Left cardiac atrium (tissue), 4 donors: Measurements from ENCODE around the gene CORO1C. TPM values are rescaled to one million over a fixed set of nuclear protein-coding genes. Genes with fewer than 3 reads are reported as not detected.

ENCODE experiments used
- ATAC-seq, 2 donors: fragments of 200-7000 bp; cut with Tn5 transposase; one replicate each; pipeline ENCODE4 v1.9.1; 2020; ENCODE audit warnings: mild to moderate bottlenecking in 2 of 2, moderate library complexity in 2 of 2
- DNase-seq: peaks from one replicate; pipeline ENCODE4 v3.0.0-alpha.2; 2020
- intact Hi-C, 2 donors: fragments of 100-400 bp; cut with DNase I; formaldehyde crosslinking; loops; one replicate each; pipeline versions ENCODE4 v1.14.1 to v1.15.1; 2022 to 2023
- total RNA-seq, 2 donors: library from RNA; stranded (reverse); fragmentation: NEBNext Ultra II Directional; extraction: Animal tissue kit (Norgen Biotek cat#: 25700); gene quantifications; one replicate each; pipeline ENCODE4 v1.2.1, GENCODE V29; 2021
- donor health status: DM: no; HTN: yes; CAD: no.
- donor health status: DM: no; HTN: yes; CAD: no; lungs with severe emphysema.
- donor health status: DM: yes; HTN: yes; CAD: no.
- donor health status: Dilated cardiomyopathy.

CORO1C gene
- total RNA-seq, 2 donors from 2014 or later: 95.0 to 109 TPM

DNA sequence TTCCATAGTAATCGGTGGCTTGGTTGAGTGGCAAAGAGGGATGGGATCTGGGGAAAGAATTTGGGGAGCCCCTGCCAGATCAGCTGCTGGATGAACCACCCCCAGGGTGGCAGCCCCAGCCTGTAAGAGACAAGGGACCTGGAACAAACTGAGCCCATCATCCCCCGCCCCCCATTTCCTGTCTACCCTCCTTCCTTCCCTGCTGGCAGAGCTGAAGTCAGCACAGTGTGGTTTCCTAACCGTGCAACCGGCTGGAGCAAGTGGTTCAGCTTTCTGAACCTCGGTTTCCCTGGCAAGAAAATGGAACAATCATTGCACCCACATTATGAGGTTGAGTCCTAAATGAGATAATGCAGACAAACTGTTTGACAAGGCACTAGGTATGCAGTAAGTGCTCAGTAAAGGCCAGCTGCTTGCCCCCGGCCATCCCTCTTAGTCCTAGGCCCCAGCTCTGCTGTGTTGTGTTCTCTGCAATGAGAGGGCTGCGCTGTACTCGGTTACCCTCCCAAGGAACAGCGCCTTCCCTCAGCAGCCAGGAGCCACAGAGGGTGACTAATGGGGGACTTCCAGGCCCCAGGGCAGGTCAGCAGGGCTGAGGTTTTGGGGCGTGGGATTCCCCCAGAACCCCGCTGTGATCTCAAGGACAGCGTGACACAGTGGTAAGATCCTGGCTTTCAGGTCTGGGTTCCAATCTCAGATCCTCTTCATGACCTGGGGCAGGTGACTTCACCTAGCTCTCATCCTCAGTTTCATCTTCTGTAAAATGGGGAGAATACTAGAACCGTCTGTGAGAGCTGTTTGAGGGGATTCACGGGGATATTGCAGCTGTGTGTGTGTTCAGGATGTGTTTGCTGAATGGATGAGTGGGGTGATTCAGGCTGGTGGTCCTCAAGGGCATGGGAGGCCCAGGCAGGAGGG lies 114.1 kb downstream of the CORO1C start:
- ATAC-seq: peak in 1 of 2 donors; percentile 35
- intact Hi-C loops: loop anchor here in 1 of 2 donors (5.0 kb wide), 1 partner anchor 50 kb away; no protein-coding TSS in a partner anchor
- peak; percentile 46 for DNase-seq

DNA sequence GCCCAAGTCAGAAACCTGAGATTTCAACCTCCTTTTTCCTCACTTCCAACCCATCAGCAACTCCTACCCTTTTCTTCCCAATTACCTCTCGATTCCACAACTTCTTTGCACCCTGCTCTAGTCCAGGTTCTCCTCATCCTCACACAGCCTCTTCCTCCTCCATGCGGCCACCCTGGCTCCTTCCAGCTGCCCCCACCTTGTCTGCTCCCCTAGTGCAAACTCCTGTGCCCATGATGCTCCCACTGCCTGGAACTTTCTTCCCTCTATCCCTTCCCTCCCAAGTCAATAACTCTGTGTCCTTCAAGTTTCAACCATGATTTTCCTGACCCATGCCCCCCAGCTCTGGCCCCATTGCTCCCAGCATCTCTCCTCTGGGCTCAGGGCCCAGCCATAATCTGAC lies 115.0 kb downstream of the CORO1C start:
- DNase-seq (no peak), ATAC-seq (no peak)
- intact Hi-C loops: loop anchor here in 1 of 2 donors (5.0 kb wide), 1 partner anchor 49 kb away; no protein-coding TSS in a partner anchor

DNA sequence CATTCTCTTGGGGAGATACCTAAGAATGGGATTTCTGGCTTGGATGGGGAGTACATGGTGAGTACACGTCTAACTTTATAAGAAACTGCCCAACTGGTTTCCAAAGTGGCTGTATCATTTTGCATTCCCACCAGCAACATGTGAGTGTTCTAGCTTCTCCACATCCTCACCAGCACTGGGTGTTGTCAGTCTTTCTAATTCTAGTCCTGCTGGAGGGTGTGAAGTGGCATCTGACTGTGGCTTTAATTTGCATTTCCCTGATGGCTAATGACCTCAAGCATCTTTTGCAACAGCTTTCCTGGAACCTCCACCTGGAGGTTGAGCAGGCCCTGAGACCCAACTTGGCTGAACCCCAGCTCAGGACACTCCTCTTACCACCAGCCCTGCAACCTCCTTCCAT lies 115.4 kb downstream of the CORO1C start:
- intact Hi-C loops: loop anchor here in 1 of 2 donors (5.0 kb wide), 1 partner anchor 49 kb away; no protein-coding TSS in a partner anchor

DNA sequence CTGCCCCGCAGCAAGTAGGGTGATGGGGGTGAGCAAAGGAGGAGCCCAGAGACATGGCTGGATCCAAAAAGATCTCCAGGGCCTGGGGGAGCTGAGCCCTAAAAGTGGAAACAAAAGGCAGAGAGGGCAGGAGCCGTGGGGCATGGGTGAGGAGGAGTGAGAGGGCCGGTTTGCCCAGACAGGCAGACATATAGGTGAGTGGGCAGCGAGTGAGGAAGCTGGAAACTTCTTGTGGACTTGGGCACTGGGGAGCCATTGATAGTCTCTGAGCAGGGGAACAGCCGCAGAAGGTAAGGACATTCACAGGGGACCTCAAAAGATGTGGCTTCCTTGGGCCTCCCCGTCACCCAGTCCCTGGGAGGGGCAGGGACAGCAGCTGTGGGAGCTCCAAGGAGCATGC lies 116.7 kb downstream of the CORO1C start:
- ATAC-seq: no peak
- intact Hi-C loops: loop anchor here in 1 of 2 donors (5.0 kb wide), 1 partner anchor 47 kb away; no protein-coding TSS in a partner anchor

More for the DNA sequence above, 115.4 kb downstream of the CORO1C start:
- no peak for DNase-seq
- ATAC-seq: no peak

GRCh38 chr12:108614041-108614440 lies 117.3 kb downstream of the CORO1C start:
- DNase-seq: no peak
- intact Hi-C loops: no loop called here
- no peak for ATAC-seq

More for the DNA sequence above, 116.7 kb downstream of the CORO1C start:
- no peak for DNase-seq

DNA sequence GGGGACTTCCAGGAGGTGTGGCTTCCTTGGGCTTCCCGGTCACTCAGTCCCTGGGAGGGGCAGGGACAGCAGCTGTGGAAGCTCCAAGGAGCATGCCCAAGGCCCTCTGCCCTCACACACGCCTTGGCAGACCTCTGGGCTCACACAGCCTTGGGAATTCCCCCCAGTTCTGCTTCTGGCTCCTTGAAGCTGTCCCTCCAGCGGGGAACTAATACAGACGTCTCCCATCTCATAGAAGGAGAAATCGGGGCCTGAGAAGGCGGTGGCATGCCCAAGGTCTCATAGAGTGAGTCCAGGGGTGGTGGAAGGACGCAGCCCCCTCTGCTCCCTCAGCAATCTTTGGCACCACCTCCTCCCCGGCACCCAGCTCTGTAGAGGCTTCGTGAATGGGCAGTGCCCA lies 117.8 kb downstream of the CORO1C start:
- intact Hi-C loops: no loop called here

DNA sequence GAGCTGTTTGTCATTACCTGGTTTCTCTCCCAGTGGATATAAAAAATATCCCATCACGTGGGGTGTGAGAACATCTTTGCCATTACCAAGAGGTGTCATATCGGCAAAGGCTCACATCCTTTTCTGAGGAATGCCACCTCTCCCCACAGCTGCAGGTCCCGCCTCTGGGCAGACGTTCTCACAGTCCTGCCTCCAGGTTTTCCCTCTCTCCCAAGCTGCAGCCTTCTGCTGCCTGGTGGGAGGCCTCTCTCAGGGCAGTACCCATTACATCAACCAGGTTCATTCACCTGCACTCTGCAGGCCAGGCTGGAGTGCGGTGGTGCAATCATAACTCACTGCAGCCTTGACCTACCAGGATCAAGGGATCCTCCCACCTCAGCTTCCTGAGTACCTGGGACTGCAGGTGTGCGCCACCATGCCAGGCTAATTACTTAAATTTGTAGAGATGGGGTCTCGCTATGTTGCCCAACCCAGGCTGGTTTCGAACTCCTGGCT lies 118.5 kb downstream of the CORO1C start:
- intact Hi-C loops: no loop called here

More for the DNA sequence above, 117.8 kb downstream of the CORO1C start:
- DNase-seq (no peak), ATAC-seq (no peak)

GRCh38 chr12:108611884-108612415 lies 119.4 kb downstream of the CORO1C start:
- intact Hi-C loops: no loop called here
- ATAC-seq (peak in 1 of 2 donors; percentile 21), DNase-seq (no peak)

More for the DNA sequence above, 118.5 kb downstream of the CORO1C start:
- DNase-seq (no peak), ATAC-seq (no peak)

DNA sequence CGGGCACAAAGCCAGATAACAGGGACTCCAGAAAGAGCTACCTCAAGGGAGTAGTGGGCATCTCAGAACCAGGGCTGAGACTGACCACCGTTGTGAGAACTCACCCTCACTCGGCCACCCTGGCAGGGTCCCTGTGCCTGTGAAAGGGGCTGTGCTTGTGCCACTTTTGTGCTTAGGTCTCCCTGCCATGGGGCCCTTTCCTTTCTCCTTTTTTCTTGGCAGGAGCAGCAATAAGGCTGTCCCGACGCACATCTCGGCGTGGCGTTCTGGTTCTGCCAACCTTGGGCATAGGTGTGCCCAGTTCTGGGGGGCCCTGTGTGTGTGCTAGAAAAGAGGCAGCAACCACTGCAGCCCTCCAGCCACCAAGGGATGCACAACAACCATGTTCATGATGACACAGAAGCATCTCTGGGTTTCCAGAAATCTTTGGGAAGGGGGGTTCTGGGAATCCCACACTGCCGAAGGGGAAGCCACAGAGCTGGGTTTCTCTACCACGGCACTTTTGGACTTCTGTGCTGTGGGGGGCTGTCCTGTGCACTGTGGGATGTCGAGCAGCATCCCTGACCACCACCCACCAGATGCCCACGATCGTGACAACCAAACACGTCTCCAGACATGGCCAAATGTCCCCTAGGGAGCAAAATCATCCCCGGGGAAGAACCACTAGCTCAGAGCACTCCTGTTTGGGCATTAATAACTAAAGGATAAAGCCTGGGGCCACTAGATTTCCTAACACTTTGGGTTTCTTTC lies 120.3 kb downstream of the CORO1C start:
- no peak for ATAC-seq
- DNase-seq: no peak
- intact Hi-C loops: no loop called here

DNA sequence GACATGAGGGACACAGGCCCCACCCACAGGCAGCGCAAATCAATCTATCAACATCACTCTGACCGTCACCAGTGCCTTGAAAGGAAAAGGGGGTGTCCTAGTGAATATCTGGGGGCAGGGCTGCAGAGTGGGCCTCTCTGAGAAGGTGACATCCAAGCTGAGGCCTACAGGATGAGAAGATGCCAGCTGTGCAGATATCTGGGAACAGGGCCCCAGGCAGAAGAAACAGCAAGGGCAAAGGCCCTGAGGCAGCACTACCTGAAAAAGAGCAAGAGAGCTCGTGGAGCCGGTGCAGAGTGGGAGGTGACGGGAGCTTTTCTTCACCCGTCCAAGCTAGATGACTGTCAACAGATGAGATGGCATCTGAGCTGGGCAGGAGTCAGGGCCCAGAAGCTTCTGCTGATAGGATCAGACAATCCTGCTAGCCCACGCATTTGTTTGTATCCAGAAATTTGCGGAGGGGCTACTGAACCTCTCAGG lies 120.9 kb downstream of the CORO1C start:
- ATAC-seq: no peak
- no peak for DNase-seq
- intact Hi-C loops: no loop called here

GRCh38 chr12:108609537-108610335 lies 121.6 kb downstream of the CORO1C start:
- intact Hi-C loops: no loop called here
- peak; percentile 68 for DNase-seq

GRCh38 chr12:108608616-108609015 lies 122.7 kb downstream of the CORO1C start:
- ATAC-seq (no peak), DNase-seq (no peak)
- intact Hi-C loops: no loop called here

More at GRCh38 chr12:108609537-108610335, 121.6 kb downstream of the CORO1C start:
- ATAC-seq: peak; percentile 78 to 83

DNA sequence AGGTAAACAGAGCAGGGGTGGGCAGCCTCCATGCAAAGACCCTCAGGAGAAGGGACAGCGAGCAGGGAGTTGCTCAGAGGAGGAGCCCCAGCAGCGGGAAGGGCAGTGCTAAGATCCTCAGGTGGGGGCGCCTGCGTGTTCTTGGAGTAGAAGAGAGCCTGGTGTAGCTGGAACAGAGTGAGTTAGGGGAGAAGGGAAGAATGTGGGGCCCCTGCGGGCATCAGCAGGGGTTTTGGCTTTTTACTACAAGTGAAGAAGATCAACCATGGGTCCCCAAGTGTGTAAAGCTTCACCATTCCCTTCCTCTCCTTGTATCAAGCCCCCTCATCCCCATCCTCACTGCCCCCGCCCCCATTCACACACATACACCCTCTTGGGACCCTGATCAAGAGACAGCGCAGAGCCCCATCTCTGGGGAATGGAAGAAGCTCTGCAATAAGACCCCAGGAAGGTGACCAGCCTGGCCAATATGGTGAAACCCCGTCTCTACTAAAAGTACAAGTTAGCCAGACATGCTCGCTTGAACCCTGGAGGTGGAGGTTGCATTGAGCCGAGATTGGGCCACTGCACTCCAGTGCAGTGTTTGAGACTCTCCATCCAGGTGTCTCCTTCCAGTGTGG lies 123.2 kb downstream of the CORO1C start:
- intact Hi-C loops: no loop called here
- no peak for ATAC-seq

DNA sequence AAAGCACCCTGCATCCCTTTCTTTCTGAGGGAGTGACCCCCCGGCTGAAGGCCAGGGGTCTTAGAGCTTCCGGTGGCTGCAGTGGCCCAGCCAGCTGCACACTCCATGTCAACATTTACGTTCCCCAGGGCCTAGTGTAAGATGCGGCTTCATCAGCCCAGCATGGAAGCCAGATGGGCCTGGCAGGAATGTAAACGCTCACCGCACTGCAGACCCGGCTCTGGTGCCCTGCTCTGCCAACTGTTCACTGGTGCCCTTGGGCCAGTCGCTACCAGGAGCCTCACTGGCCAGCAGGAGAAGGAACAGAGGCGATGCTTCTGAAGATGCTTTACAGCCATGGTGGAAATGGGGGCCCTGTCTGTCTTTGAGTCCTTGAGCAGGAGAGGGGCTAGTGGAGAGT lies 124.8 kb downstream of the CORO1C start:
- no peak for ATAC-seq
- intact Hi-C loops: no loop called here
- DNase-seq: no peak

More for the DNA sequence above, 123.2 kb downstream of the CORO1C start:
- DNase-seq: no peak

DNA sequence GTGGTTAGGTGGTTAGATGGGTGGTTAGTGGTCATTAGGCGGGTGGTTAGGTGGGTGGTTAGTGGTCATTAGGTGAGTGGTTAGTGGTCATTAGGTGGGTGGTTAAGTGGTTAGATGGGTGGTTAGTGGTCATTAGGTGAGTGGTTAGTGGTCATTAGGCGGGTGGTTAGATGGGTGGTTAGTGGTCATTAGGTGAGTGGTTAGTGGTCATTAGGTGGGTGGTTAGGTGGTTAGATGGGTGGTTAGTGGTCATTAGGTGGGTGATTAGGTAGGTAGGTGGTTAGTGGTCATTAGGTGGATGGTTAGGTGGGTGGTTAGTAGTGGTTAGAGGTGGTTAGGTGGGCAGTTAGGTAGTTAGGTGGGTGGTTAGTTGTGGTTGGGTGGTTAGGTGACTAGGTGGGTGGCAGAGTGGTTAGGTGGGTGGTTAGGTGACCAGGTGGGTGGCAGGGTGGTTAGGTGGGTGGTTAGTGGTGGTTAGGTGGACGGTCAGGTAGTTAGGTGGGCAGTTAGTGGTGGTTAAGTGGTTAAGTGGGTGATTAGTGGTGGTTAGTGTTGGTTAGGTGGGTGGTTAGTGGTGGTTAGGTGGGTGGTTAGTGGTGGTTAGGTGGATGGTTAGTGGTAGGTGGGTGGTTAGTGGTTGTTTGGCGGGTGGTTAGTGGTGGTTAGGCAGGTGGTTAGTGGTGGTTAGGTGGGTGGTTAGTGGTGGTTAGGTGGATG lies 125.5 kb downstream of the CORO1C start:
- intact Hi-C loops: no loop called here
- ATAC-seq (no peak), DNase-seq (no peak)

- ATAC-seq (no peak), DNase-seq (no peak)
- intact Hi-C loops: no loop called here
Measured at GRCh38 chr12:108605000-108605689, 126.2 kb downstream of the CORO1C start.
